ENCODE data around the gene SUN2.

DNA sequence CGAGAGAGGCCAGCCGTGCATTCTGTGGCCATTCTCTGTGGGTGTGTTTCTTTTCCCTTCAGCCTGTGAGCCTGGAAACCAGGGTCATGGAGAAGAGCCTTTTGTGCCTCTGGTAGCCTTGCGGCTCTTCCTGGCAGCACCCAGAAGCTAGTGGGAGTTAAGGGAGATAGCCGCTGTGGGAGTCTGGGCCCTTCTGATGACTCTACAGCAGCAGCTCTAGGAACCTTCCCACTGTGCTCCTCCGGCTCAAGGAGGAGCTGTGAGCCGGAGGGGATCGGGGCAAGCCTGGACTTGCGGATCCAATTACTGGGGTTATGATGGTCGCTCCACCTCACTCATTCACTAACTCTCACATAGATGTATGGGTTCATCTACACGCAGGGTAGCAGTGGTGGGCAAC is 39.5 kb downstream of the SUN2 start:
- TF ChIP-seq, protein P1, sequence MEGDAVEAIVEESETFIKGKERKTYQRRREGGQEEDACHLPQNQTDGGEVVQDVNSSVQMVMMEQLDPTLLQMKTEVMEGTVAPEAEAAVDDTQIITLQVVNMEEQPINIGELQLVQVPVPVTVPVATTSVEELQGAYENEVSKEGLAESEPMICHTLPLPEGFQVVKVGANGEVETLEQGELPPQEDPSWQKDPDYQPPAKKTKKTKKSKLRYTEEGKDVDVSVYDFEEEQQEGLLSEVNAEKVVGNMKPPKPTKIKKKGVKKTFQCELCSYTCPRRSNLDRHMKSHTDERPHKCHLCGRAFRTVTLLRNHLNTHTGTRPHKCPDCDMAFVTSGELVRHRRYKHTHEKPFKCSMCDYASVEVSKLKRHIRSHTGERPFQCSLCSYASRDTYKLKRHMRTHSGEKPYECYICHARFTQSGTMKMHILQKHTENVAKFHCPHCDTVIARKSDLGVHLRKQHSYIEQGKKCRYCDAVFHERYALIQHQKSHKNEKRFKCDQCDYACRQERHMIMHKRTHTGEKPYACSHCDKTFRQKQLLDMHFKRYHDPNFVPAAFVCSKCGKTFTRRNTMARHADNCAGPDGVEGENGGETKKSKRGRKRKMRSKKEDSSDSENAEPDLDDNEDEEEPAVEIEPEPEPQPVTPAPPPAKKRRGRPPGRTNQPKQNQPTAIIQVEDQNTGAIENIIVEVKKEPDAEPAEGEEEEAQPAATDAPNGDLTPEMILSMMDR (IDR thresholded peaks at IDR 0.05), result no peak
- TF ChIP-seq POLR2A (IDR thresholded peaks at IDR 0.05), result no peak

Measured in right lobe of liver (tissue), 4 donors.